ENCODE measurements around the gene GOLGA2.

GOLGA2 gene

DNA sequence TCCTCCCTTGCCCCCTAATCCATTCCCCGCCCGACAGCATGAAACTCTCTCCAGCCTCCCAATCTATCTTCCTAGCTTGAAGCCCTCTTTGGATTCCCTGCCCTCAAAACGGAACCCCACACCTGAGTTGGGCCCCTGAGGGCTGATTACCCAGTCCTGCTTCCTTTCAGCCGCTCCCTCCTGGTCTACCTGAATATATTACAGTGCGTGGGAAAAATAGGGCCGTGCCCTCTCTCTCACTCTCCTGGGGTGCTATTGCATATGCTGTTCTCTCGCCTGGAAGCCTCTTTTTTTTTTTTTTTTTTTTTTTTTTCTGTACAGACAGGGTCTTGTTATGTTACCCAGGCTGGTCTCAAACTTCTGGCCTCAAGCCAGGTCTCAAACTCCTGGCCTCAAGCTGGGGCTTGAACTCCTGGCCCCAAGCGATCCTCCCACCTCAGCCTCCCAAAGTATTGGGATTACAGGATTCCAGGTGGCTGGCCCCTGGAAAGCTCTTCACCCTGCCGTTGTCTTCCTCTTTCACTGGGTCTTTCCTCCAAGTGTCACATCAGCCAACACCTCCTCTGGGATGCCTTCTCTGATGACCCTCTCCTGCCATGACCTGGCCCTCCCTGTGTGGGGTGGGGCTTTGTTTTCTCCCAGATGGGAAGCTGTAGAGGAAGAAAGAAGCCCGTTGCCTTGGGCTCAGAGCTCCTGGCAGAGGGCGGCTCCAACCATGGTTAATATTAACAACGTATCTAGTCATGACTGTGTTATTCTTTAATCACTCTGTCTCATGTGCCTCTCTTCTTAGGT, 64.4 kb downstream of the GOLGA2 start:
- DNase-seq (ENCODE audit: low read depth), result no peak

GRCh38 chr9:128208946-128209669, 66.7 kb downstream of the GOLGA2 start:
- DNase-seq (ENCODE audit: low read depth), result no peak

GRCh38 chr9:128208386-128208785, 67.4 kb downstream of the GOLGA2 start:
- no peak for DNase-seq (ENCODE audit: low read depth)

DNA sequence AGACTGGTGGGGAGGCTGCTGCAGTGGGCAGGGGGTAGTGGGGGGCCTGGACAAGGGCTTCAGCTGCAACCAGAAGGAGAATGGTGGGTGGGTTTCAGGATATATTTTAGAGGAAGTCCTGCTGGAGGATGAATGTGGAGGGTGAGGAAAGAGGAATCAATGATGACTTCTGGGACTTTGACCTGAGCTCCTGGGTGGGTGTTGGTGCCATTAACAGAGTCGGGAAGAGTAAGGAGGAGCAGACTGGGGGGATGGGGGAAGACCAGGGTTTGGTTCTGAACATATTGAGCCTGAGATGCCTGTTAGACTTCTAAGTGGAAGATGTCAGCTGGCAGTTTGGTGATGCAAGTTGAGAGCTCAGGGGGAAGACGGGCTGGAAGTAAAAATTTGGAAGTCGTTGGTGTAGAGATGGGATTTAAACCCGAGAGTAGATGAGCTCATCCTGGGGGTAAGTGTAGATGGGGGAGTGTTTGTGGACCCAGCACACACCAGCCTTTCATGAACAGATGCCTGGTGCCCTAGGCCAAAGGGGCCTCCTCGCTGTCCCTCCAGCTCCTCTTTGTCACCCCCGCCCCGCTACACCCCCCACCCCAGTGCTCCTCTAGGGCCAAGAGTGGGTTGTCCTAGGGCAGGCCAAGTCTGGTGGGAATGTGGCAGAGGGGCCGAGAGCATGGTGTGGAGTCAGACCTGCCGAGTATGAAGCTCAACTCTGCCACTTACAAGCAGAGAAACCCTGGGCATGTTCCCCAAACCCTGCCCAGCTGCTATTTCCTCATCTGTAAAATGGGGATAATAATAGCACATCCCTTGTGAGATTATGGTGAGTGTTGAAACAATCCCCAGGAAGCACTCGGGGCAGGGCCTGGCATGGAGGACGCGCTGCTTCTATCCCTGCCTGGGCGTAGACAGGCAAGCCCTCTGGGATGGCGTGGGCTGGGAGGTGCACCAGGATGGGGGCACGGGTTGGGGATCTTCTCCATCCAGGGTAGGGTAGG, 68.6 kb downstream of the GOLGA2 start:
- DNase-seq (ENCODE audit: low read depth), result no peak

GRCh38 chr9:128206484-128206883, 69.3 kb downstream of the GOLGA2 start:
- no peak for DNase-seq (ENCODE audit: low read depth)
